K562 (cell line): ENCODE measurements around the gene SLC4A5. TPM values are rescaled to one million over a fixed set of nuclear protein-coding genes. Genes with fewer than 3 reads are reported as not detected.

Experiments used
- BACH1 ChIP-seq: fragments of 200-800 bp; sonication (Bioruptor generic); IDR thresholded peaks from 2 replicates; pipeline ENCODE4 v1.6.1; 2016; ENCODE audit warnings: missing genetic modification characterization, missing compliant biosample characterization
- BHLHE40 ChIP-seq: IDR thresholded peaks from 2 replicates; pipeline ENCODE4 v1.6.1; 2011; ENCODE audit warnings: low read length, improper control_type of control experiment
- BRD4 ChIP-seq: fragments of 200-600 bp; sonication (generic); IDR thresholded peaks from 2 replicates; pipeline ENCODE4 v1.6.1; 2017; ENCODE audit warnings: inconsistent platforms
- CBFA2T3 ChIP-seq: fragments of 450-650 bp; IDR thresholded peaks from 2 replicates; pipeline ENCODE4 v1.6.1; 2017
- CHAMP1 ChIP-seq: fragments of 450-650 bp; IDR thresholded peaks from 2 replicates; pipeline ENCODE4 v1.6.1; 2016; ENCODE audit warnings: mild to moderate bottlenecking
- CREBBP ChIP-seq: IDR thresholded peaks from one replicate; pipeline ENCODE4 v1.6.1; 2012; ENCODE audit warnings: low read depth, mild to moderate bottlenecking, control low read depth, inconsistent platforms, low read length
- EZH2 ChIP-seq: IDR thresholded peaks from 2 replicates; pipeline ENCODE4 v1.6.1; 2012; ENCODE audit warnings: low read depth, mild to moderate bottlenecking, inconsistent platforms, low read length, borderline replicate concordance
- HDAC8 ChIP-seq: fragments of 450-650 bp; IDR thresholded peaks from 2 replicates; pipeline ENCODE4 v1.6.1; 2016; ENCODE audit warnings: mild to moderate bottlenecking, missing genetic modification characterization, moderate library complexity, missing compliant biosample characterization
- HNRNPL ChIP-seq: fragments of 200-400 bp; formaldehyde crosslinking; IDR thresholded peaks from 2 replicates; pipeline ENCODE4 v1.6.1; 2017; ENCODE audit warnings: low read depth, mild to moderate bottlenecking, low read length
- SMARCA4 ChIP-seq: fragments of 450-650 bp; IDR thresholded peaks from 2 replicates; pipeline ENCODE4 v1.6.1; 2016
- THRA ChIP-seq: fragments of 450-650 bp; IDR thresholded peaks from 2 replicates; pipeline ENCODE4 v1.6.1; 2017; ENCODE audit warnings: mild to moderate bottlenecking, moderate library complexity
- ZNF408 ChIP-seq: fragments of 250-450 bp; sonication (Bioruptor Pico); IDR thresholded peaks from 2 replicates; pipeline ENCODE4 v1.4.0; 2020; ENCODE audit warnings: low read depth, mild to moderate bottlenecking, moderate library complexity
- ZNF592 ChIP-seq: fragments of 450-650 bp; IDR thresholded peaks from 2 replicates; pipeline ENCODE4 v1.6.1; 2017; ENCODE audit warnings: antibody characterized with exemption, mild to moderate bottlenecking
- polyA plus RNA-seq, 8 experiments: library from polyadenylated mRNA; depleted of rRNA in 4 of 8; stranded (reverse) in 5 of 8; unstranded in 3 of 8; fragments of >200 nt; fragmentation: Nextera tagmentation in 2 of 8; fragmentation: Illumina TruSeq in 1 of 8; extraction: Ambion mirVana in 2 of 8; extraction: Trizol in 1 of 8; gene quantifications; 2 replicates each; pipeline versions ENCODE4 v1.2.1 to v1.2.3, GENCODE V29; 2011 to 2014; ENCODE audit warnings: inconsistent platforms in 1 of 8, missing spikeins in 1 of 8
- total RNA-seq, 7 experiments: library from RNA; depleted of rRNA in 6 of 7; stranded (reverse); fragments of >200 nt in 6 of 7; fragmentation: Illumina TruSeq in 2 of 7; extraction: Trizol in 2 of 7; gene quantifications; 2 replicates each; pipeline versions ENCODE4 v1.2.1 to v1.2.3, GENCODE V29; 2011 to 2021; ENCODE audit warnings: low replicate concordance in 1 of 7
- TF ChIP-seq, protein P1 (sequence below): sonication (generic); formaldehyde crosslinking; IDR thresholded peaks from 2 replicates; pipeline ENCODE4 v1.8.0; 2023; ENCODE audit warnings: mild to moderate bottlenecking, missing genetic modification reagents
- TF ChIP-seq, protein P2 (sequence below): sonication (generic); formaldehyde crosslinking; IDR thresholded peaks from 2 replicates; pipeline ENCODE4 v1.8.1; 2023; ENCODE audit warnings: mild to moderate bottlenecking, missing genetic modification reagents

The SLC4A5 gene
- total and polyA plus RNA-seq, 9 of the 15 experiments (the other 6 are each of a cell fraction or from before 2014, with no cell fraction given): 0.03 to 0.77 (median 0.14) TPM; not detected in 1

DNA sequence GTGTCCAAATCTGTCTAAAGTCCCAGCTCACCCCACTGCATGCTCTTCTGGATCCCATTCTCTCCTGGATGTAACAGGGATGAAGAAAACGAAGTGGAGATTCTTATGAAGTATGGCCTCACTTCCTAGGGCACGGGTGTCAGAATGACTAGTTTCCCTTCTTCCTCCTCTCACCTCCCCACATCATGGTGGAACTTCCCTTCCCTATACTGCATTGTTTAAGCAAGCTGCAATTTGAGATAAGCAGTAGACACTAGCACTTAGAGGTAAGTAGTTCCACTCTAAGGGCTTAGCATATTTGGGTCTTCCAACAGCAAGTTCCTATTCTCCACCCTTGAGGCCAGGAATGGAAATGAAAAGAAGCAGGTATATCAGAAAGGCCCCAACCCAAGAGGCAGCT is 29.7 kb downstream of the SLC4A5 start (continued):
- TF ChIP-seq, protein P1, sequence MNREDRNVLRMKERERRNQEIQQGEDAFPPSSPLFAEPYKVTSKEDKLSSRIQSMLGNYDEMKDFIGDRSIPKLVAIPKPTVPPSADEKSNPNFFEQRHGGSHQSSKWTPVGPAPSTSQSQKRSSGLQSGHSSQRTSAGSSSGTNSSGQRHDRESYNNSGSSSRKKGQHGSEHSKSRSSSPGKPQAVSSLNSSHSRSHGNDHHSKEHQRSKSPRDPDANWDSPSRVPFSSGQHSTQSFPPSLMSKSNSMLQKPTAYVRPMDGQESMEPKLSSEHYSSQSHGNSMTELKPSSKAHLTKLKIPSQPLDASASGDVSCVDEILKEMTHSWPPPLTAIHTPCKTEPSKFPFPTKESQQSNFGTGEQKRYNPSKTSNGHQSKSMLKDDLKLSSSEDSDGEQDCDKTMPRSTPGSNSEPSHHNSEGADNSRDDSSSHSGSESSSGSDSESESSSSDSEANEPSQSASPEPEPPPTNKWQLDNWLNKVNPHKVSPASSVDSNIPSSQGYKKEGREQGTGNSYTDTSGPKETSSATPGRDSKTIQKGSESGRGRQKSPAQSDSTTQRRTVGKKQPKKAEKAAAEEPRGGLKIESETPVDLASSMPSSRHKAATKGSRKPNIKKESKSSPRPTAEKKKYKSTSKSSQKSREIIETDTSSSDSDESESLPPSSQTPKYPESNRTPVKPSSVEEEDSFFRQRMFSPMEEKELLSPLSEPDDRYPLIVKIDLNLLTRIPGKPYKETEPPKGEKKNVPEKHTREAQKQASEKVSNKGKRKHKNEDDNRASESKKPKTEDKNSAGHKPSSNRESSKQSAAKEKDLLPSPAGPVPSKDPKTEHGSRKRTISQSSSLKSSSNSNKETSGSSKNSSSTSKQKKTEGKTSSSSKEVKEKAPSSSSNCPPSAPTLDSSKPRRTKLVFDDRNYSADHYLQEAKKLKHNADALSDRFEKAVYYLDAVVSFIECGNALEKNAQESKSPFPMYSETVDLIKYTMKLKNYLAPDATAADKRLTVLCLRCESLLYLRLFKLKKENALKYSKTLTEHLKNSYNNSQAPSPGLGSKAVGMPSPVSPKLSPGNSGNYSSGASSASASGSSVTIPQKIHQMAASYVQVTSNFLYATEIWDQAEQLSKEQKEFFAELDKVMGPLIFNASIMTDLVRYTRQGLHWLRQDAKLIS (CRISPR knock-in tag): no peak
- TF ChIP-seq BACH1 (no peak), ZNF592 (peak; percentile 55; the same call in 1 of the 2 replicates), SMARCA4 (peak; percentile 89), ZNF408 (CRISPR knock-in tag) (no peak), HDAC8 (tag) (no peak), CHAMP1 (peak; percentile 87), CBFA2T3 (peak; percentile 83), EZH2 (no peak), BRD4 (no peak), CREBBP (no peak), BHLHE40 (no peak; the same call in 1 of the 2 replicates), HNRNPL (no peak), THRA (no peak)
- TF ChIP-seq, protein P2, sequence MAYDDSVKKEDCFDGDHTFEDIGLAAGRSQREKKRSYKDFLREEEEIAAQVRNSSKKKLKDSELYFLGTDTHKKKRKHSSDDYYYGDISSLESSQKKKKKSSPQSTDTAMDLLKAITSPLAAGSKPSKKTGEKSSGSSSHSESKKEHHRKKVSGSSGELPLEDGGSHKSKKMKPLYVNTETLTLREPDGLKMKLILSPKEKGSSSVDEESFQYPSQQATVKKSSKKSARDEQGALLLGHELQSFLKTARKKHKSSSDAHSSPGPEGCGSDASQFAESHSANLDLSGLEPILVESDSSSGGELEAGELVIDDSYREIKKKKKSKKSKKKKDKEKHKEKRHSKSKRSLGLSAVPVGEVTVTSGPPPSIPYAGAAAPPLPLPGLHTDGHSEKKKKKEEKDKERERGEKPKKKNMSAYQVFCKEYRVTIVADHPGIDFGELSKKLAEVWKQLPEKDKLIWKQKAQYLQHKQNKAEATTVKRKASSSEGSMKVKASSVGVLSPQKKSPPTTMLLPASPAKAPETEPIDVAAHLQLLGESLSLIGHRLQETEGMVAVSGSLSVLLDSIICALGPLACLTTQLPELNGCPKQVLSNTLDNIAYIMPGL (CRISPR knock-in tag): no peak
